Measurements from ENCODE around the gene REEP1.

GRCh38 chr2:86272111-86272510 is 65.3 kb downstream of the REEP1 start:
- TF ChIP-seq, protein P1, sequence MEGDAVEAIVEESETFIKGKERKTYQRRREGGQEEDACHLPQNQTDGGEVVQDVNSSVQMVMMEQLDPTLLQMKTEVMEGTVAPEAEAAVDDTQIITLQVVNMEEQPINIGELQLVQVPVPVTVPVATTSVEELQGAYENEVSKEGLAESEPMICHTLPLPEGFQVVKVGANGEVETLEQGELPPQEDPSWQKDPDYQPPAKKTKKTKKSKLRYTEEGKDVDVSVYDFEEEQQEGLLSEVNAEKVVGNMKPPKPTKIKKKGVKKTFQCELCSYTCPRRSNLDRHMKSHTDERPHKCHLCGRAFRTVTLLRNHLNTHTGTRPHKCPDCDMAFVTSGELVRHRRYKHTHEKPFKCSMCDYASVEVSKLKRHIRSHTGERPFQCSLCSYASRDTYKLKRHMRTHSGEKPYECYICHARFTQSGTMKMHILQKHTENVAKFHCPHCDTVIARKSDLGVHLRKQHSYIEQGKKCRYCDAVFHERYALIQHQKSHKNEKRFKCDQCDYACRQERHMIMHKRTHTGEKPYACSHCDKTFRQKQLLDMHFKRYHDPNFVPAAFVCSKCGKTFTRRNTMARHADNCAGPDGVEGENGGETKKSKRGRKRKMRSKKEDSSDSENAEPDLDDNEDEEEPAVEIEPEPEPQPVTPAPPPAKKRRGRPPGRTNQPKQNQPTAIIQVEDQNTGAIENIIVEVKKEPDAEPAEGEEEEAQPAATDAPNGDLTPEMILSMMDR (IDR thresholded peaks at IDR 0.05), result no peak
- no peak for TF ChIP-seq POLR2A (IDR thresholded peaks at IDR 0.05)

Measured in testis (tissue), 2 donors.